ENCODE results near the gene RASSF3. TPM values are rescaled to one million over a fixed set of nuclear protein-coding genes. Genes with fewer than 3 reads are reported as not detected.

The RASSF3 gene
- total and polyA plus RNA-seq, 10 of the 15 experiments (the other 5 are each of a cell fraction or from before 2014, with no cell fraction given), result 6.9 to 62.4 (median 30.3) TPM

GRCh38 chr12:64639466-64639865 lies 29.2 kb downstream of the RASSF3 start (continued):
- no peak for TF ChIP-seq ZNF592 (IDR thresholded peaks at IDR 0.05)
- TF ChIP-seq EED (IDR thresholded peaks at IDR 0.05; ENCODE audit: low read depth), result no peak
- no peak for TF ChIP-seq EZH2 (IDR thresholded peaks at IDR 0.05; ENCODE audit: borderline replicate concordance, control insufficient read depth, low read depth, low read length)

GRCh38 chr12:64646318-64646717 lies 36.0 kb downstream of the RASSF3 start:
- H3K79me2 ChIP-seq (ENCODE audit: control insufficient read depth, insufficient read depth, low read length), result peaks cover 70% of the 10 kb centered on the region
- TF ChIP-seq ATF3 (IDR thresholded peaks at IDR 0.05; ENCODE audit: borderline replicate concordance, extremely low read depth, low read depth, low read length) (no peak), ZBED1 (IDR thresholded peaks at IDR 0.05; ENCODE audit: borderline replicate concordance) (no peak), HDAC2 (IDR thresholded peaks at IDR 0.05) (no peak), BACH1 (IDR thresholded peaks at IDR 0.05; ENCODE audit: borderline replicate concordance) (no peak), TCF12 (IDR thresholded peaks at IDR 0.05; ENCODE audit: low read depth, low read length) (no peak), DPF2 (IDR thresholded peaks at IDR 0.05) (no peak), CHD2 (IDR thresholded peaks at IDR 0.05; ENCODE audit: borderline replicate concordance, low read depth, low read length) (no peak), PKNOX1 (IDR thresholded peaks at IDR 0.05) (no peak), NRF1 (conservative IDR thresholded peaks at IDR 0.05; ENCODE audit: low read depth, low read length) (no peak), E2F8 (IDR thresholded peaks at IDR 0.05; ENCODE audit: low read depth, partially characterized antibody) (no peak), MYB (IDR thresholded peaks at IDR 0.05; ENCODE audit: borderline replicate concordance, low read depth, low read length) (no peak), TARDBP (IDR thresholded peaks at IDR 0.05; ENCODE audit: borderline replicate concordance) (no peak)

More at GRCh38 chr12:64646318-64646717, 36.0 kb downstream of the RASSF3 start:
- in situ Hi-C loops (cut with MboI) (no loop called here), intact Hi-C loops (cut with micrococcal nuclease; ENCODE audit: unreplicated experiment) (no loop called here)
- Histone ChIP-seq H3K4me2 (ENCODE audit: control insufficient read depth, insufficient read depth) (no peak overlapping the region), H3K4me3 (no peak overlapping the region), H4K20me1 (ENCODE audit: control insufficient read depth, insufficient read depth) (no peaks in the 10 kb centered on the region), H3K27me3 (replicated peaks in 1 of 2; ENCODE audit: control insufficient read depth in 2 of 2, insufficient read depth in 2 of 2, low read length in 1 of 2) (no peaks in the 10 kb centered on the region), H3K9ac (ENCODE audit: control insufficient read depth, insufficient read depth, low read length) (no peak overlapping the region), H3K36me3 (ENCODE audit: control insufficient read depth in 2 of 2, insufficient read depth in 2 of 2, low read length in 1 of 2) (no peaks in the 10 kb centered on the region), H3K4me1 (ENCODE audit: control insufficient read depth, insufficient read depth, low read length) (peaks cover 8% of the 10 kb centered on the region), H2AFZ (ENCODE audit: control insufficient read depth, low read depth, low read length) (no peak overlapping the region), H3K27ac (ENCODE audit: control insufficient read depth, insufficient read depth) (no peak overlapping the region), H3K9me3 (replicated peaks; ENCODE audit: control insufficient read depth, insufficient read depth, low read length) (no peaks in the 10 kb centered on the region)
- SMC1A ChIA-PET (ENCODE audit: uncharacterized antibody, unreplicated experiment), result interaction anchor here (1.2 kb wide), 1 partner anchor 13 kb away, joined by 4 read pairs; no protein-coding TSS in a partner anchor
- DNase-seq (ENCODE audit: low read depth, low spot score), result no peak
- POLR2A ChIA-PET, result no interaction called here
- CTCF ChIA-PET, result no interaction called here
- FAIRE-seq, result no peak
- BruUV-seq (replicated peaks), result no TSS peak
- RAD21 ChIA-PET (ENCODE audit: unreplicated experiment), result no interaction called here
- no peak for ATAC-seq
